SK-N-SH (cell line): ENCODE data around the gene KRT13. TPM values are rescaled to one million over a fixed set of nuclear protein-coding genes. Genes with fewer than 3 reads are reported as not detected.
A peak's percentile ranks its signal among the peaks of the same experiment; 100 is the strongest.

Experiments used
- CTCF ChIA-PET: fragments of 300-600, 350-600 bp; formaldehyde crosslinking; extraction: SDS; loops from one replicate; lab custom pipeline; 2021; lab: Yijun Ruan, JAX
- POLR2A ChIA-PET: fragments of 350-600 bp; sonication (Branson Sonifier 250); formaldehyde crosslinking; extraction: SDS; loops from one replicate; lab custom pipeline; 2020; ENCODE audit warnings: antibody characterized with exemption, inconsistent platforms; lab: Yijun Ruan, JAX
- DNase-seq: peaks from one replicate; pipeline ENCODE4 v3.0.0; 2012
- H2AFZ ChIP-seq: fragments of 200-600 bp; sonication (generic); 2 replicates; pipeline ENCODE4 v1.8.1; 2016; ENCODE audit warnings: antibody characterized with exemption, mild to moderate bottlenecking, low read depth
- H3F3A ChIP-seq: fragments of 200-600 bp; sonication (generic); replicated peaks from 2 replicates; pipeline ENCODE3; 2016; ENCODE audit warnings: antibody characterized with exemption, mild to moderate bottlenecking; ENCODE audit not compliant: insufficient read depth
- H3K27ac ChIP-seq, 2 experiments: fragments of 200-500 bp in 1 of 2; fragments of 200-600 bp in 1 of 2; sonication (Bioruptor generic) in 1 of 2; sonication (generic), shearing (Covaris generic) in 1 of 2; 2 replicates each; pipeline versions ENCODE4 v1.5.1 to v1.6.1; 2014 to 2016; ENCODE audit warnings: low read depth in 2 of 2, inconsistent platforms in 1 of 2, low read length in 1 of 2, mild to moderate bottlenecking in 1 of 2, mixed read lengths in 1 of 2
- H3K27me3 ChIP-seq: fragments of 200-600 bp; sonication (generic), shearing (Covaris generic); 2 replicates; pipeline ENCODE4 v1.6.1; 2016; ENCODE audit warnings: mixed run types; ENCODE audit not compliant: insufficient read depth
- H3K36me3 ChIP-seq, 2 experiments: fragments of 200-500 bp in 1 of 2; fragments of 200-600 bp in 1 of 2; sonication (Bioruptor generic) in 1 of 2; sonication (generic) in 1 of 2; replicated peaks in 1 of 2; 2 replicates each; pipeline versions ENCODE3 to v1.5.1; 2014 to 2016; ENCODE audit warnings: low read length in 1 of 2, mild to moderate bottlenecking in 1 of 2; ENCODE audit not compliant: insufficient read depth in 2 of 2, control insufficient read depth in 1 of 2
- H3K4me1 ChIP-seq, 2 experiments: fragments of 200-500 bp in 1 of 2; fragments of 200-600 bp in 1 of 2; sonication (Bioruptor generic) in 1 of 2; sonication (generic), shearing (Covaris generic) in 1 of 2; 2 replicates each; pipeline versions ENCODE4 v1.5.1 to v1.6.1; 2014 to 2016; ENCODE audit warnings: low read depth in 1 of 2, low read length in 1 of 2, mixed run types in 1 of 2; ENCODE audit not compliant: insufficient read depth in 2 of 2, control insufficient read depth in 1 of 2
- H3K4me2 ChIP-seq: fragments of 200-600 bp; sonication (generic), shearing (Covaris generic); 2 replicates; pipeline ENCODE4 v1.6.1; 2017; ENCODE audit warnings: mixed run types
- H3K4me3 ChIP-seq, 2 experiments: fragments of 200-500 bp in 1 of 2; fragments of 200-600 bp in 1 of 2; sonication (Bioruptor generic) in 1 of 2; sonication (generic), shearing (Covaris generic) in 1 of 2; 2 replicates each; pipeline versions ENCODE4 v1.5.1 to v1.8.1; 2014 to 2016; ENCODE audit warnings: low read depth in 2 of 2, inconsistent platforms in 1 of 2, low read length in 1 of 2, mild to moderate bottlenecking in 1 of 2, mixed read lengths in 1 of 2, moderate library complexity in 1 of 2
- H3K79me2 ChIP-seq: fragments of 200-600 bp; sonication (generic); 2 replicates; pipeline ENCODE4 v1.8.1; 2017; ENCODE audit warnings: mild to moderate bottlenecking; ENCODE audit not compliant: insufficient read depth
- H3K9ac ChIP-seq: fragments of 200-600 bp; sonication (generic); 2 replicates; pipeline ENCODE4 v1.6.1; 2017; ENCODE audit warnings: mixed run types
- H3K9me2 ChIP-seq: fragments of 200-600 bp; sonication (generic); 2 replicates; pipeline ENCODE4 v1.6.1; 2017; ENCODE audit warnings: mixed run types
- H3K9me3 ChIP-seq: fragments of 200-600 bp; sonication (generic); 2 replicates; pipeline ENCODE4 v1.6.1; 2017; ENCODE audit warnings: mixed run types, mild to moderate bottlenecking, moderate library complexity
- H4K20me1 ChIP-seq: fragments of 200-600 bp; sonication (generic); 2 replicates; pipeline ENCODE4 v1.6.1; 2017; ENCODE audit warnings: mild to moderate bottlenecking, mixed run types; ENCODE audit not compliant: insufficient read depth
- CHD2 ChIP-seq: fragments of 150-350 bp; IDR thresholded peaks from 2 replicates; pipeline ENCODE4 v1.6.1; 2018; ENCODE audit warnings: low read length; ENCODE audit not compliant: partially characterized antibody
- CTCF ChIP-seq: fragments of 200-600 bp; sonication (generic); IDR thresholded peaks from 2 replicates; pipeline ENCODE4 v1.6.1; 2017; ENCODE audit warnings: antibody characterized with exemption, mild to moderate bottlenecking, moderate library complexity
- ELF1 ChIP-seq: IDR thresholded peaks from 2 replicates; pipeline ENCODE4 v1.4.0; 2012
- EP300 ChIP-seq, 2 experiments: IDR thresholded peaks; 2 replicates each; pipeline versions ENCODE4 v1.4.0 to v1.6.1; 2012; ENCODE audit warnings: borderline replicate concordance in 1 of 2, low read depth in 1 of 2, low read length in 1 of 2
- FOSL2 ChIP-seq: IDR thresholded peaks from 2 replicates; pipeline ENCODE4 v1.4.0; 2012; ENCODE audit warnings: low read depth, mild to moderate bottlenecking, moderate library complexity, borderline replicate concordance
- FOXM1 ChIP-seq: IDR thresholded peaks from 2 replicates; pipeline ENCODE4 v1.4.0; 2012; ENCODE audit warnings: low read depth, mild to moderate bottlenecking
- GATA2 ChIP-seq: sonication (generic); formaldehyde crosslinking; IDR thresholded peaks from 2 replicates; pipeline ENCODE4 v1.5.0; 2020; ENCODE audit warnings: mild to moderate bottlenecking, missing genetic modification reagents
- IRF3 ChIP-seq: fragments of 150-350 bp; IDR thresholded peaks from 2 replicates; pipeline ENCODE4 v1.6.1; 2016; ENCODE audit warnings: mild to moderate bottlenecking, low read depth, low read length
- MAX ChIP-seq: IDR thresholded peaks from 2 replicates; pipeline ENCODE4 v1.4.0; 2012; ENCODE audit warnings: low read depth
- MXI1 ChIP-seq: IDR thresholded peaks from 2 replicates; pipeline ENCODE4 v1.6.1; 2012; ENCODE audit warnings: mild to moderate bottlenecking, low read depth, low read length, improper control_type of control experiment
- NFIC ChIP-seq: IDR thresholded peaks from 2 replicates; pipeline ENCODE4 v1.4.0; 2012; ENCODE audit warnings: borderline replicate concordance
- NRF1 ChIP-seq: IDR thresholded peaks from 2 replicates; pipeline ENCODE4 v1.6.1; 2012; ENCODE audit warnings: low read depth, mild to moderate bottlenecking, low read length
- RAD21 ChIP-seq: IDR thresholded peaks from 2 replicates; pipeline ENCODE4 v1.6.1; 2012; ENCODE audit warnings: mild to moderate bottlenecking, low read length
- RCOR1 ChIP-seq: fragments of 150-350 bp; IDR thresholded peaks from 2 replicates; pipeline ENCODE4 v1.6.1; 2017; ENCODE audit warnings: antibody characterized with exemption, low read length
- REST ChIP-seq: IDR thresholded peaks from 2 replicates; pipeline ENCODE4 v1.6.1; 2012; ENCODE audit warnings: mild to moderate bottlenecking, low read depth, low read length, moderate library complexity
- RXRA ChIP-seq: IDR thresholded peaks from 2 replicates; pipeline ENCODE4 v1.4.0; 2012; ENCODE audit warnings: low read depth, mild to moderate bottlenecking, borderline replicate concordance
- SMC3 ChIP-seq: IDR thresholded peaks from 2 replicates; pipeline ENCODE4 v1.6.1; 2012; ENCODE audit warnings: low read depth, low read length, improper control_type of control experiment
- TCF12 ChIP-seq: IDR thresholded peaks from 2 replicates; pipeline ENCODE4 v1.4.0; 2012
- TEAD4 ChIP-seq: IDR thresholded peaks from 2 replicates; pipeline ENCODE4 v1.4.0; 2012; ENCODE audit warnings: mild to moderate bottlenecking, borderline replicate concordance; ENCODE audit not compliant: insufficient read depth
- USF1 ChIP-seq: IDR thresholded peaks from 2 replicates; pipeline ENCODE4 v1.4.0; 2012; ENCODE audit warnings: low read depth, borderline replicate concordance
- USF2 ChIP-seq: fragments of 150-350 bp; IDR thresholded peaks from 2 replicates; pipeline ENCODE4 v1.6.1; 2017; ENCODE audit warnings: antibody characterized with exemption, low read length, low read depth, borderline replicate concordance
- ZBTB33 ChIP-seq: IDR thresholded peaks from 2 replicates; pipeline ENCODE4 v1.4.0; 2012; ENCODE audit warnings: low read depth, borderline replicate concordance
- WGBS: methylation state at CpG from one replicate; pipeline ENCODE4 v1.1.6; 2017; ENCODE audit warnings: low lambda C conversion rate; 5-methylcytosine and 5-hydroxymethylcytosine counted together
- polyA plus RNA-seq, 3 experiments: library from polyadenylated mRNA; depleted of rRNA; stranded (reverse); fragments of >200 nt; gene quantifications; 2 replicates each; pipeline ENCODE4 v1.2.3, GENCODE V29; 2012

The KRT13 gene
- polyA plus RNA-seq, 1 of the 3 experiments (the other 2 are of a cell fraction) = 0.39 TPM

- H3K9ac ChIP-seq = peak overlapping the region; percentile 20
- H3K4me1 ChIP-seq = peaks cover 42 to 61% of the 10 kb centered on the region in 2 experiments
- peak overlapping the region; percentile 45; the same call in 1 of the 2 replicates for H2AFZ ChIP-seq
- ChIA-PET CTCF (interaction anchor here (0.6 to 10.6 kb wide), 11 partner anchors 9 to 1072 kb away, joined by 3 to 144 read pairs (median 4); no protein-coding TSS in a partner anchor), POLR2A (interaction anchor here (1.2 to 1.3 kb wide), 2 partner anchors 24 to 166 kb away, joined by 3 to 9 read pairs; no protein-coding TSS in a partner anchor)
- H3K4me3 ChIP-seq = peak overlapping the region; percentile 6 to 17; a peak in 1 of 4 replicates
- WGBS = 42% methylated on average over 11 of the region's 19 CpGs
- H4K20me1 ChIP-seq = no peaks in the 10 kb centered on the region
- H3F3A ChIP-seq = peaks cover 2% of the 10 kb centered on the region
- H3K36me3 ChIP-seq = no peaks in the 10 kb centered on the region
- no peaks in the 10 kb centered on the region for H3K9me3 ChIP-seq
- H3K9me2 ChIP-seq = no peaks in the 10 kb centered on the region
- H3K79me2 ChIP-seq = no peaks in the 10 kb centered on the region
- H3K27ac ChIP-seq = peak overlapping the region; percentile 45 to 86
- H3K27me3 ChIP-seq = no peaks in the 10 kb centered on the region
- peak overlapping the region; percentile 66 for H3K4me2 ChIP-seq
- peak; percentile 80 for DNase-seq
- peak; percentile 52 for TF ChIP-seq RAD21
- TF ChIP-seq REST = no peak
- TF ChIP-seq GATA2 (CRISPR knock-in tag) = peak; percentile 99
- peak; percentile 48; the same call in 1 of the 2 replicates for TF ChIP-seq RCOR1
- no peak for TF ChIP-seq NRF1
- no peak for TF ChIP-seq ZBTB33
- no peak for TF ChIP-seq USF1
- TF ChIP-seq RXRA = no peak; the same call in 1 of the 2 replicates
- peak; percentile 84 for TF ChIP-seq NFIC
- TF ChIP-seq CHD2 = peak; percentile 10
- TF ChIP-seq SMC3 = peak; percentile 29; the same call in 1 of the 2 replicates
- peak; percentile 50; the same call in 1 of the 2 replicates for TF ChIP-seq FOSL2
- TF ChIP-seq MAX = peak; percentile 69; the same call in 1 of the 2 replicates
- peak; percentile 73 for TF ChIP-seq TCF12
- no peak for TF ChIP-seq ELF1
- no peak for TF ChIP-seq TEAD4
- no peak for TF ChIP-seq CTCF
- TF ChIP-seq EP300 (IDR thresholded peaks at IDR 0.05; ENCODE audit: borderline replicate concordance in 1 of 2, low read depth in 1 of 2, low read length in 1 of 2) = peak; percentile 35 to 62; a peak in 3 of 4 replicates
- TF ChIP-seq MXI1 = peak; percentile 54; the same call in 1 of the 2 replicates
- no peak for TF ChIP-seq IRF3
- TF ChIP-seq USF2 = no peak
- no peak for TF ChIP-seq FOXM1
Observed at GRCh38 chr17:41523787-41524186, 18.4 kb upstream of the KRT13 start.
